Breast epithelium (tissue), 3 donors: ENCODE results near the gene CCPG1.

Experiments
- CTCF ChIP-seq, 3 donors: fragments of 450-650 bp; IDR thresholded peaks; one replicate each; pipeline ENCODE4 v1.5.1; 2016 to 2017; ENCODE audit warnings: antibody characterized with exemption in 3 of 3, mild to moderate bottlenecking in 3 of 3, moderate library complexity in 3 of 3
- POLR2A ChIP-seq: fragments of 450-650 bp; IDR thresholded peaks from one replicate; pipeline ENCODE4 v1.6.1; 2016; ENCODE audit warnings: antibody characterized with exemption, mild to moderate bottlenecking, moderate library complexity

- TF ChIP-seq CTCF (IDR thresholded peaks at IDR 0.05) (no peak), POLR2A (no peak)
These were observed 29.1 kb downstream of the CCPG1 start for GRCh38 chr15:55379095-55379494.
